Subcutaneous abdominal adipose tissue (tissue), 5 donors: ENCODE measurements around the gene HAP1.
"Not testable (repeated sequence)": the region's sequence is repeated elsewhere in the genome, so short reads cannot be mapped to it uniquely, and the experiment has no call there.

ENCODE experiments used
- H3K27ac ChIP-seq: one replicate; pipeline ENCODE4 v1.7.0; 2013; ENCODE audit warnings: low read depth, mild to moderate bottlenecking, inconsistent platforms, low read length, moderate library complexity
- H3K27me3 ChIP-seq, 5 donors: one replicate each; pipeline ENCODE4 v1.7.0; 2013; ENCODE audit warnings: low read length in 5 of 5, inconsistent platforms in 1 of 5; ENCODE audit not compliant: control insufficient read depth in 5 of 5, insufficient read depth in 4 of 5
- H3K36me3 ChIP-seq, 5 donors: one replicate each; pipeline ENCODE4 v1.7.0; 2013; ENCODE audit warnings: low read length in 5 of 5; ENCODE audit not compliant: control insufficient read depth in 5 of 5, insufficient read depth in 5 of 5
- H3K4me1 ChIP-seq, 5 donors: one replicate each; pipeline ENCODE4 v1.7.0; 2013; ENCODE audit warnings: low read length in 5 of 5, mild to moderate bottlenecking in 3 of 5, moderate library complexity in 1 of 5; ENCODE audit not compliant: control insufficient read depth in 5 of 5, insufficient read depth in 5 of 5
- H3K4me3 ChIP-seq, 5 donors: one replicate each; pipeline ENCODE4 v1.7.0; 2013; ENCODE audit warnings: low read length in 5 of 5, low read depth in 1 of 5
- H3K9ac ChIP-seq, 5 donors: one replicate each; pipeline ENCODE4 v1.7.0; 2013; ENCODE audit warnings: low read length in 5 of 5, mild to moderate bottlenecking in 4 of 5, moderate library complexity in 3 of 5
- H3K9me3 ChIP-seq, 5 donors: one replicate each; pipeline ENCODE4 v1.7.0; 2013; ENCODE audit warnings: low read length in 5 of 5; ENCODE audit not compliant: control insufficient read depth in 5 of 5
- donor health status: healthy.
- donor health status: healthy.
- donor health status: healthy.
- donor health status: healthy.
- donor health status: healthy.

HAP1 gene, protein sequence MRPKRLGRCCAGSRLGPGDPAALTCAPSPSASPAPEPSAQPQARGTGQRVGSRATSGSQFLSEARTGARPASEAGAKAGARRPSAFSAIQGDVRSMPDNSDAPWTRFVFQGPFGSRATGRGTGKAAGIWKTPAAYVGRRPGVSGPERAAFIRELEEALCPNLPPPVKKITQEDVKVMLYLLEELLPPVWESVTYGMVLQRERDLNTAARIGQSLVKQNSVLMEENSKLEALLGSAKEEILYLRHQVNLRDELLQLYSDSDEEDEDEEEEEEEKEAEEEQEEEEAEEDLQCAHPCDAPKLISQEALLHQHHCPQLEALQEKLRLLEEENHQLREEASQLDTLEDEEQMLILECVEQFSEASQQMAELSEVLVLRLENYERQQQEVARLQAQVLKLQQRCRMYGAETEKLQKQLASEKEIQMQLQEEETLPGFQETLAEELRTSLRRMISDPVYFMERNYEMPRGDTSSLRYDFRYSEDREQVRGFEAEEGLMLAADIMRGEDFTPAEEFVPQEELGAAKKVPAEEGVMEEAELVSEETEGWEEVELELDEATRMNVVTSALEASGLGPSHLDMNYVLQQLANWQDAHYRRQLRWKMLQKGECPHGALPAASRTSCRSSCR

DNA sequence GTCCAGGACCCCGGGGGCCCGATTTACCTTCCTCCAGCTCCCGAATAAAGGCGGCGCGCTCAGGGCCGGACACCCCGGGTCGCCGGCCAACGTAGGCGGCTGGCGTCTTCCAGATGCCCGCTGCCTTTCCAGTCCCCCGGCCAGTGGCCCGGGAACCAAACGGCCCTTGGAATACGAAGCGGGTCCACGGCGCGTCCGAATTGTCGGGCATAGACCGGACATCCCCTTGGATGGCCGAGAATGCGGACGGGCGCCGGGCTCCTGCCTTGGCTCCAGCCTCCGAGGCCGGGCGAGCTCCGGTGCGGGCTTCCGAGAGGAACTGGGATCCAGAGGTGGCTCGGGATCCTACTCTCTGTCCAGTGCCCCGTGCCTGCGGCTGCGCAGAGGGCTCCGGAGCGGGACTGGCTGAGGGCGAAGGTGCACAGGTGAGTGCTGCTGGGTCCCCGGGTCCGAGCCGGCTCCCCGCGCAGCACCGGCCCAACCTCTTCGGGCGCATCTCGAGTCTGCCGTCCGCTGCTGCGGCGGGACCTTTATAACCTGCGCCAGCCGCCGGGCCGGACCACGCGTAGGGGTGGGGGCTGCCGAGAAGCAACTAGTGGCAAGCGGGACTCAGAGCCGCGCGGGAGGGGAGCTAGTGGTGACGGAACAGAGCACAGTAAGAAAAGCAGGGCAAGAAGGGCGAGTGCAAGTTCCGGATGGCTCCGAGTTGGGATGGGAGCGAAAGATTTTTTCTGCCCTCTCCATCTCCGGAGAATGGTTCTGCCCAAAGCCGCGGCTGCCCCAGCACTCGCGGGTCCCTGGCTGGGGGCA, at the start of gene HAP1:
TSS of gene HAP1 (minus strand) at position 505 of the 810 bp plus-strand sequence. CDS start at position 496, 9 bp downstream.
- no peak within 1 kb of the TSS for H3K27ac ChIP-seq
- H3K4me3 ChIP-seq: peak within 1 kb of the TSS in 4 of 5 donors; percentile 44 to 59 (median 50)
- no peaks in the 10 kb centered on the region for H3K36me3 ChIP-seq
- H3K4me1 ChIP-seq: peaks cover 0 to 22% (median 17%) of the 10 kb centered on the region in 5 donors
- peaks cover 29 to 51% (median 45%) of the 10 kb centered on the region in 5 donors for H3K27me3 ChIP-seq
- H3K9ac ChIP-seq: peak within 1 kb of the TSS in 1 of 5 donors; percentile 48
- H3K9me3 ChIP-seq: no peaks in the 10 kb centered on the region

DNA sequence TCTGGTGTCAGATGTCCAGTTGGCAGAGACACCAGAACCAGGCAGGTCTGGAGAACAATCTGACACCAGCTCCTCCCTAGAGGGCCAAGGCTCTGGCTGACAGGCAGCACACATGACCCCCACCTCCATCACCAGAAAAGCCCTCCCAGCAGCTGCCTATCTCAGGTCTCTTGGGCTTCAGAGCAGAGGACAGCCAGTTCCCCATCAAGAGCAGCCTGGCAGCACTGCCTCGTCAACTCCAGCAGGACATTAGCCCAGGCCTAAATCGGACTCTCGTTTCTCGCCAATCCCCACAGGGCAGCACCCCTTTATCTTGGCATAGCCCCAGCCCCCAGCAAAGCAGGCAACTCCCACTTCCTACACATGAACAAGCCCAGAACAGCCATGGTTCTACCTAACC, 47.7 kb upstream of the HAP1 start:
- Histone ChIP-seq H3K27me3 (no peaks in the 10 kb centered on the region), H3K9ac (peak overlapping the region in 2 of 5 donors; percentile 37 to 38), H3K9me3 (no peaks in the 10 kb centered on the region), H3K27ac (peak overlapping the region; percentile 54), H3K4me3 (peak overlapping the region in 2 of 5 donors; percentile 9 to 18), H3K36me3 (no peaks in the 10 kb centered on the region), H3K4me1 (peaks cover 12 to 75% (median 59%) of the 10 kb centered on the region in 5 donors)

DNA sequence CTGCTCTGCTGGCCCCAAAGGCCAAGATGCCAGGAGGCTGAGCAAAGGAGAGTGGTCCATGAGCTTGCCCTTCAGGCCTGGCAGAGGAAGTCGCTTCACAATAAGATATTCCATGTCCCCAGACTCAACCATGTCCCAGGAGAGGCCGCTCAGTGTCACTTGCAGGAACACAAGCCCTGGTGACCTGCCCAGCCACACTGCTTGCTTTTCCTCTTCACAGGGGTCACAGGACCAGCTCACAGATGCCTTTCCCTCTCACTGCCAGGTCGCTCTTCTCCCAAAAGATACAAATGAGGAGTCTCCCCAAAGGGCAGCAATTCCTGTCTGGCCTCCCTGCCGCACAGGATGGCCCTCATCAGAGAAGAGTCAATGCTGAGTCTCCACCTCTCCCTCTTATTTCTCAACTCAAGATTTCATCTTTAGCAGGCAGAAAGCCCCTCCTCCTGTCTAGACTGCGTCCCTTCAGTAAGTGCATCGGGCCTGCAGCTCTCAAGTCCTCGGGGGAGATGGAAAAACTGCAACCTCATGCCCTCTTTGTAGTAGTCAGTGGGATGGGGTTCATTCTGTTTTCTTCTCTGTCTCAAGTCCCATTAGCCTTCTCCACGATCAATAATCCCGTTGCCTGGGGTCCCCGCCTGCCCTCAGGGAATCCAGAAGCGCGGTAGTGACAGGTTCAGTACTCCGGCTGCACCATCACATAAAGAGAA, 47.1 kb upstream of the HAP1 start:
- H3K4me1 ChIP-seq: peaks cover 15 to 79% (median 64%) of the 10 kb centered on the region in 5 donors
- peak overlapping the region in 2 of 5 donors; percentile 38 to 54 for H3K9ac ChIP-seq
- no peak overlapping the region for H3K4me3 ChIP-seq

DNA sequence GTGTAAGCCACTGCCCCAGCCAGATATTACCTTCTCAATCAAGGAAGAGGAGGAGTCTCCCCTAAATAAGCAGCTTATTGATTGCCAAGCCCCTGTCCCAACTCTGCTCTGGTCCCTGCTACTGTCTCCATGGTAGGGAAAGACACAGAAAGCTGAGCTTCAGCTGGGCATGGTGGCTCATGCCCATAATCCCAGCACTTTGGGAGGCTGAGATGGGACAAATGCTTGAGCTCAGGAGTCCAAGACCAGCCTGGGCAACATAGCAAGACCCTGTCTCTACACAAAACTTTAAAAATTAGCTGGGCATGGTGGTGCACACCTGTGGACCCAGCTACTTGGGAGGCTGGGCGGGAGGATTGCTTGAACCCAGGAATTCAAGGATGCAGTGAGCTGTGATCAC, 45.5 kb upstream of the HAP1 start:
- no peak overlapping the region for H3K4me3 ChIP-seq

More for the DNA sequence above, 47.1 kb upstream of the HAP1 start:
- peak overlapping the region; percentile 54 for H3K27ac ChIP-seq
- H3K36me3 ChIP-seq: no peaks in the 10 kb centered on the region
- no peaks in the 10 kb centered on the region for H3K27me3 ChIP-seq
- no peaks in the 10 kb centered on the region for H3K9me3 ChIP-seq

DNA sequence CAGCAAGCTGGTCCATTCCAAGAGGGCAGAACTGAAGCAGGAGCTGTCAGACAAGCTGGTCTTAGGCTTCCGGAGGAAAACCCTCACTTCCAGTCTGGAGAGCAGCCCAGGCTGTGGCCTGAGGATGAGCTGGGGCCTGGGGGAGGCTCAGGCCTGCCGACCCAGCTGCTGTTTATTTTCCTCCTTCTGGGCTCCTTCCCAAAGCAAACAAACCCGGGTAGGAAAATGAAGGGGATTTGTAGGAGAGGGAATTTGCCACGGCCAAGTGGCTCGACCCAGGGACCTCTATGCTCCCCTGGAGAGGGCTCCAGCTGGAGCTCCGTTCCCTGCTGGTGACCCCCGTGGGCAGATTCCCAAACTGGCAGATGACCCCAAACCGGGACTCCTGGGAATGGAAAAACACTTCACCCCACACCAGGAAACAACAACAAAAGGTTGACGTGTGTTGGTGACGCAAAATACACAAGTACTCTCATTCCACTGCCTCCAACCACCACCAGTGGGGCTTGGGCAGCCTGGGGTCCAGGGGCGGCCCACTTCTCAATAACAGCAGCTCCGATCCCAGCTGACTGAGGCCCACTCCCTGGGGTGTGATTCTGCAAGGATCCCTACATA, 43.2 kb upstream of the HAP1 start:
- peak overlapping the region in 2 of 5 donors; percentile 20 to 52 for H3K9ac ChIP-seq

More for the DNA sequence above, 45.5 kb upstream of the HAP1 start:
- Histone ChIP-seq H3K27me3 (no peaks in the 10 kb centered on the region), H3K9me3 (no peaks in the 10 kb centered on the region), H3K27ac (no peak overlapping the region), H3K36me3 (no peaks in the 10 kb centered on the region), H3K4me1 (peaks cover 20 to 82% (median 63%) of the 10 kb centered on the region in 5 donors), H3K9ac (no peak overlapping the region)

DNA sequence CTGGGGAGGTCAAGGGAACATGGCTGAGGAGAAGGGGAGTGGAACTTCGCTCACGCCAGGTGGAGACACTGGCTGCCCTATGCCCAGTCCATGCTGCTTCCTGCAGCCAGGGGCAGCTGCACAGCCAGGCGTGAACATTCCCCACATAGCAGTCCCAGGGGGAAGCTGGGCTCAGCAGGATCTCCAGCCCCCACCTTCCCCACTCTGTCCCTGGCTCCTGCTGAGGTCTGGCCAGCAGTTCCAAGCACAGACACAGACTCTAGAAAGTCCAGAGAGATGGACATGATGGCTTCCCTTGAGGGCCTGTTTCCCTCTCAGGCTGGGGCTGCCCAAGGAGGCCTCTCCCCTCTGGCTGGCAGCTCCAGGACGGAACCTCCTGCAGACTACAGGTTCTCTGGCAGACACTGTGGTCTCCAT, 42.7 kb upstream of the HAP1 start:
- peak overlapping the region in 2 of 5 donors; percentile 10 to 52 for H3K9ac ChIP-seq
- no peaks in the 10 kb centered on the region for H3K27me3 ChIP-seq
- peak overlapping the region; percentile 76 for H3K27ac ChIP-seq
- H3K9me3 ChIP-seq: no peaks in the 10 kb centered on the region
- H3K4me3 ChIP-seq: peak overlapping the region in 3 of 5 donors; percentile 11 to 20 (median 18)
- peaks cover 18 to 74% (median 55%) of the 10 kb centered on the region in 5 donors for H3K4me1 ChIP-seq
- peaks cover 0 to 10% (median 7%) of the 10 kb centered on the region in 5 donors for H3K36me3 ChIP-seq

More for the DNA sequence above, 43.2 kb upstream of the HAP1 start:
- Histone ChIP-seq H3K27ac (peak overlapping the region; percentile 76), H3K36me3 (peaks cover 0 to 5% (median 2%) of the 10 kb centered on the region in 5 donors), H3K4me3 (peak overlapping the region in 2 of 5 donors; percentile 11 to 18), H3K9me3 (no peaks in the 10 kb centered on the region), H3K4me1 (peaks cover 20 to 77% (median 60%) of the 10 kb centered on the region in 5 donors), H3K27me3 (no peaks in the 10 kb centered on the region)

DNA sequence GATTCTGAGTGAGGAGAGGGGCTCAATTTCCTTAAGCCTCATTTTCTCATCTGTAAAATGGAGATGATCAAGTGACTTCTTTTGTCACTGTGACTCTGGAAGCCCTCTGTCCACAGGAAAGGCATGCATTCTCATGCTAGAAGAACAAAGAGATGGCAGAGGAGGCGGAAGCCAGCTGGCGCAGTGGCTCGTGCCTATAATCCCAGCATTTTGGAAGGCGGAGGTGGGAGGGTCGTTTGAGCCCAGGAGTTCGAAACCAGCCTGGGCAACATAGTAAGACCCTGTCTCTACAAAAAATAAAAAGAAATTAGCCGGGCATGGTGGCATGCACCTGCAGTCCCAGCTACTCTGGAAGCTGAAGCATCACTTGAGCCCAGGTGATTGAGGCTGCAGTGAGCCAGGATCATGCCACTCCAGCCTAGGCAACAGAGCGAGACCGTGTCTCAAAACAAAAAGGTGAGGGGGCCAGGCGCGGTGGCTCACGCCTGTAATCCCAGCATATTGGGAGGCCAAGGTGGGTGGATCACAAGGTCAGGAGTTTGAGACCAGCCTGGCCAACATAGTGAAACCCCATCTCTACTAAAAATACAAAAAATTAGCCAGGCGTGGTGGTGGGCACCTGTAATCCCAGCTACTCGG, 41.9 kb upstream of the HAP1 start:
- Histone ChIP-seq H3K4me1 (peaks cover 14 to 66% (median 48%) of the 10 kb centered on the region in 5 donors), H3K36me3 (peaks cover 0 to 16% (median 10%) of the 10 kb centered on the region in 5 donors)
- H3K9me3 ChIP-seq, H3K27me3 ChIP-seq, H3K4me3 ChIP-seq, H3K9ac ChIP-seq, H3K27ac ChIP-seq: not testable (repeated sequence)

DNA sequence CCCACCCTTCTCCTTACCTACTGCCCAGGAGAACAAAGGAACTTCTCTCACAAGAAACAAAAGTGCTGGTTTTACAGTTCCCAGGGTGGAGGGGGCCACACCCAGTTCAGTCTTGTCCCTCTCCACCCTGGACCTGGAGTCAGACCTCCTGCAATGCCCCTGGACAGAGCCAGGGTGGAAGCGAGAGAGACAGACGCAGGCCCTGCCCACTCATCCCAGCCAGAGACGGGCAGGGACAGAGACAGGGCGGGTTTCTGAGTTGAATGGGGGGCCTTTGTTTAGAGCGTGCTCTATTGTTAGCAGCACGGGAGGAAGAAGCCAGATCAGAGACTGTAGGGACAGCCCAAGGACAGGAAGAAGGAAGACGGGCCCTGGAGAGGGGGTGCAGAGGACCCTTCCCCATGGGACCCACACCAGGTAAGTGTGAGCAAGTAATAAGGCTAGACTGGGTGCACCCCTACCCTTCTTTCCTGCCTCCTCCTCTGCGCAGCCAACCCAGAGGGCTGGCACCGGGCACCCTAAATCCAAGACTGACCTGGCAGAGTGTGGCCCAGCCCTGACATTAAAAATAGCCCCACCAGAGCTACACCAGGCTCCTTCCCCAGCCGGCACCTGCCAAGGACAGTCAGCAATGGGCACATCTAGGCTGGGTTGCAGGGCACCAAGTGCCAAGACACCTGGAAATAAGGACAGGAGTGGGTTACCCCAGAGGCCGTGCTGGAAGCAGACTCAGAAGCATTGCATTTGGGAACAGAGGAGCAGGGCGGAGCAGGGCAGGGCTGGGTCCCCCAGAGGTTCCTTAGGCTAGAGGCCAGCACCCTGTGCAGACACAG, 41.2 kb upstream of the HAP1 start:
- H3K9me3 ChIP-seq: no peaks in the 10 kb centered on the region
- H3K4me3 ChIP-seq: no peak overlapping the region
- peaks cover 13 to 63% (median 47%) of the 10 kb centered on the region in 5 donors for H3K4me1 ChIP-seq
- H3K27me3 ChIP-seq: no peaks in the 10 kb centered on the region
- no peak overlapping the region for H3K27ac ChIP-seq
- no peak overlapping the region for H3K9ac ChIP-seq
- peaks cover 0 to 22% (median 16%) of the 10 kb centered on the region in 5 donors for H3K36me3 ChIP-seq
